HepG2 (cell line): ENCODE data around the gene HOXB6. TPM values are rescaled to one million over a fixed set of nuclear protein-coding genes. Genes with fewer than 3 reads are reported as not detected.

Experiments
- ATAC-seq: fragments of 200-7000 bp; cut with Tn5 transposase; 3 replicates; pipeline ENCODE4 v1.9.1; 2020; ENCODE audit warnings: mild to moderate bottlenecking, moderate library complexity
- BruUV-seq: library from RNA; stranded (reverse); fragments of 400-500 nt; replicated peaks from 2 replicates; lab custom pipeline; 2021; lab: Mats Ljungman, UMichigan
- CTCF ChIA-PET: fragments of 300-600 bp; formaldehyde crosslinking; extraction: SDS; loops from one replicate; lab custom pipeline; 2021; ENCODE audit warnings: low total read pairs, inconsistent platforms, low intra/inter-chr PET ratio; lab: Yijun Ruan, JAX
- POLR2A ChIA-PET: fragments of 350-600 bp; sonication (Branson Sonifier 250); formaldehyde crosslinking; loops from one replicate; lab custom pipeline; 2020; ENCODE audit warnings: antibody characterized with exemption, inconsistent platforms; lab: Yijun Ruan, JAX
- DNase-seq: peaks from one replicate; pipeline ENCODE4 v3.0.0-alpha.2; 2015; ENCODE audit warnings: low spot score
- FAIRE-seq: peaks from 3 replicates; lab custom pipeline; 2011; peaks lifted over from hg19 to GRCh38; lab: Jason Lieb, UNC
- H2AFZ ChIP-seq: one replicate; pipeline ENCODE4 v1.6.1; 2011; ENCODE audit warnings: low read length, inconsistent platforms
- H3K27ac ChIP-seq: fragments of 300-600 bp; 3 replicates; pipeline ENCODE4 v1.8.0; 2011; ENCODE audit warnings: mixed run types, mild to moderate bottlenecking, mixed read lengths, low read length, inconsistent platforms; ENCODE audit not compliant: insufficient read depth; ENCODE audit errors: extremely low read length
- H3K27me3 ChIP-seq, 2 experiments: fragments of 200-600 bp in 1 of 2; 2 replicates in 1 of 2; 3 replicates in 1 of 2; pipeline versions ENCODE4 v1.6.0 to v1.8.0; 2011; ENCODE audit warnings: low read length in 2 of 2, mild to moderate bottlenecking in 2 of 2, moderate library complexity in 2 of 2, inconsistent platforms in 1 of 2; ENCODE audit not compliant: insufficient read depth in 2 of 2, control insufficient read depth in 1 of 2
- H3K36me3 ChIP-seq, 2 experiments: fragments of 200-600 bp in 1 of 2; replicated peaks in 1 of 2; 2 replicates in 1 of 2; 3 replicates in 1 of 2; pipeline versions ENCODE4 v1.5.1 to v1.8.0; 2011; ENCODE audit warnings: low read length in 2 of 2, inconsistent platforms in 1 of 2; ENCODE audit not compliant: insufficient read depth in 2 of 2, control insufficient read depth in 1 of 2
- H3K4me1 ChIP-seq: 2 replicates; pipeline ENCODE4 v1.5.1; 2012; ENCODE audit warnings: low read length, inconsistent platforms; ENCODE audit not compliant: insufficient read depth
- H3K4me2 ChIP-seq: 2 replicates; pipeline ENCODE4 v1.6.0; 2011; ENCODE audit warnings: low read depth, low read length, inconsistent platforms
- H3K4me3 ChIP-seq, 3 experiments: fragments of 200-600 bp in 1 of 3; sonication (generic), shearing (Covaris generic) in 1 of 3; replicated peaks in 1 of 3; 2 replicates each; pipeline ENCODE4 v1.5.1; 2011 to 2016; ENCODE audit warnings: low read length in 3 of 3, inconsistent platforms in 2 of 3, low read depth in 2 of 3, mild to moderate bottlenecking in 2 of 3, control low read depth in 1 of 3, mixed read lengths in 1 of 3; ENCODE audit not compliant: insufficient read depth in 1 of 3
- H3K79me2 ChIP-seq: one replicate; pipeline ENCODE4 v1.6.1; 2011; ENCODE audit warnings: low read length, inconsistent platforms; ENCODE audit not compliant: insufficient read depth
- H3K9ac ChIP-seq: 2 replicates; pipeline ENCODE4 v1.6.0; 2011; ENCODE audit warnings: mild to moderate bottlenecking, low read depth, low read length, inconsistent platforms; ENCODE audit not compliant: insufficient read depth
- H3K9me3 ChIP-seq: 2 replicates; pipeline ENCODE4 v1.5.1; 2012; ENCODE audit warnings: mild to moderate bottlenecking, low read length
- H4K20me1 ChIP-seq: 2 replicates; pipeline ENCODE4 v1.6.0; 2011; ENCODE audit warnings: inconsistent platforms, mild to moderate bottlenecking, low read length, moderate library complexity; ENCODE audit not compliant: insufficient read depth
- AKNA ChIP-seq: sonication (generic); formaldehyde crosslinking; IDR thresholded peaks from 2 replicates; pipeline ENCODE4 v1.4.0; 2020; ENCODE audit warnings: missing genetic modification reagents, borderline replicate concordance
- CCAR2 ChIP-seq: fragments of 200-400 bp; formaldehyde crosslinking; optimal IDR thresholded peaks from 2 replicates; pipeline ENCODE3; 2018; ENCODE audit warnings: low read depth, mild to moderate bottlenecking, low read length, moderate library complexity
- EZH2 ChIP-seq: conservative IDR thresholded peaks from 2 replicates; pipeline ENCODE4 v1.6.1; 2012; ENCODE audit warnings: mild to moderate bottlenecking, low read depth, low read length, moderate library complexity
- HCFC1 ChIP-seq: fragments of 150-350 bp; IDR thresholded peaks from 2 replicates; pipeline ENCODE4 v1.6.1; 2014; ENCODE audit warnings: low read depth, low read length
- HMG20B ChIP-seq: conservative IDR thresholded peaks from 2 replicates; pipeline ENCODE4 v1.6.1; 2016; ENCODE audit warnings: missing genetic modification reagents, missing compliant biosample characterization
- MAZ ChIP-seq, 2 experiments: sonication (generic) in 1 of 2; formaldehyde crosslinking in 1 of 2; IDR thresholded peaks; 2 replicates each; pipeline versions ENCODE4 v1.5.0 to v1.6.1; 2012 to 2020; ENCODE audit warnings: low read depth in 2 of 2, mild to moderate bottlenecking in 2 of 2, borderline replicate concordance in 1 of 2, improper control_type of control experiment in 1 of 2, low read length in 1 of 2, missing genetic modification reagents in 1 of 2, moderate library complexity in 1 of 2
- NCOA2 ChIP-seq: sonication (generic); formaldehyde crosslinking; IDR thresholded peaks from 2 replicates; pipeline ENCODE4 v1.8.0; 2022; ENCODE audit warnings: inconsistent platforms
- PCBP1 ChIP-seq: fragments of 200-400 bp; formaldehyde crosslinking; IDR thresholded peaks from 2 replicates; pipeline ENCODE4 v1.6.1; 2017; ENCODE audit warnings: mild to moderate bottlenecking, low read depth, low read length, borderline replicate concordance
- SIX4 ChIP-seq: sonication (generic); formaldehyde crosslinking; IDR thresholded peaks from 2 replicates; pipeline ENCODE4 v1.4.0; 2020; ENCODE audit warnings: missing genetic modification reagents
- SRF ChIP-seq: IDR thresholded peaks from 2 replicates; pipeline ENCODE4 v1.6.1; 2011; ENCODE audit warnings: mild to moderate bottlenecking, low read depth, low read length, moderate library complexity
- ZBTB26 ChIP-seq: IDR thresholded peaks from 2 replicates; pipeline ENCODE4 v1.6.1; 2016; ENCODE audit warnings: missing compliant biosample characterization, missing genetic modification reagents, borderline replicate concordance
- ZNF460 ChIP-seq: sonication (generic); formaldehyde crosslinking; IDR thresholded peaks from 2 replicates; pipeline ENCODE4 v1.5.1; 2020; ENCODE audit warnings: missing genetic modification reagents, mild to moderate bottlenecking, borderline replicate concordance
- ZNF580 ChIP-seq: IDR thresholded peaks from 2 replicates; pipeline ENCODE4 v1.6.1; 2016; ENCODE audit warnings: low read depth, borderline replicate concordance
- ZNF607 ChIP-seq: sonication (generic); formaldehyde crosslinking; IDR thresholded peaks from 2 replicates; pipeline ENCODE4 v1.5.1; 2020; ENCODE audit warnings: missing genetic modification reagents, mild to moderate bottlenecking, borderline replicate concordance
- ZNF782 ChIP-seq: sonication (generic); formaldehyde crosslinking; IDR thresholded peaks from 2 replicates; pipeline ENCODE4 v1.4.0; 2020; ENCODE audit warnings: missing genetic modification reagents, mild to moderate bottlenecking, borderline replicate concordance
- ZNF839 ChIP-seq: sonication (generic); formaldehyde crosslinking; IDR thresholded peaks from 2 replicates; pipeline ENCODE4 v1.4.0; 2020; ENCODE audit warnings: missing genetic modification reagents, mild to moderate bottlenecking, borderline replicate concordance
- WGBS: methylation state at CpG from one replicate; pipeline ENCODE4 v1.1.6; 2017; ENCODE audit warnings: low lambda C conversion rate; 5-methylcytosine and 5-hydroxymethylcytosine counted together
- in situ Hi-C: cut with HindIII; loops from 2 replicates; pipeline ENCODE4 v1.10.0; 2017; ENCODE audit warnings: low pct_unique_long_range_greater_than_20kb; ENCODE audit not compliant: extremely low pct_ligation_motif_present
- intact Hi-C: fragments of 100-400 bp; cut with micrococcal nuclease; formaldehyde crosslinking; loops from one replicate; pipeline ENCODE4 v1.10.0; 2022; ENCODE audit not compliant: unreplicated experiment
- polyA plus RNA-seq, 8 experiments: library from polyadenylated mRNA; depleted of rRNA in 3 of 8; stranded (reverse) in 7 of 8; unstranded in 1 of 8; fragments of >200 nt; fragmentation: Illumina TruSeq in 4 of 8; extraction: Trizol in 4 of 8; gene quantifications; 2 replicates each; pipeline versions ENCODE4 v1.2.1 to v1.2.3, GENCODE V29; 2011 to 2016; ENCODE audit warnings: low read depth in 4 of 8, missing spikeins in 1 of 8, mixed read lengths in 1 of 8; ENCODE audit not compliant: insufficient read depth in 1 of 8
- total RNA-seq, 5 experiments: library from RNA; depleted of rRNA; stranded (reverse); fragments of >200 nt; fragmentation: Illumina TruSeq; extraction: Trizol; gene quantifications; 2 replicates each; pipeline ENCODE4 v1.2.3, GENCODE V29; 2016; ENCODE audit warnings: low read depth in 1 of 5
- TF ChIP-seq, protein P1 (sequence below): sonication (generic); formaldehyde crosslinking; IDR thresholded peaks from 2 replicates; pipeline ENCODE4 v1.4.0; 2020; ENCODE audit warnings: mild to moderate bottlenecking, missing genetic modification reagents

The HOXB6 gene
- total and polyA plus RNA-seq, 2 of the 13 experiments (the other 11 are each of a cell fraction or from before 2014, with no cell fraction given), result not detected

DNA sequence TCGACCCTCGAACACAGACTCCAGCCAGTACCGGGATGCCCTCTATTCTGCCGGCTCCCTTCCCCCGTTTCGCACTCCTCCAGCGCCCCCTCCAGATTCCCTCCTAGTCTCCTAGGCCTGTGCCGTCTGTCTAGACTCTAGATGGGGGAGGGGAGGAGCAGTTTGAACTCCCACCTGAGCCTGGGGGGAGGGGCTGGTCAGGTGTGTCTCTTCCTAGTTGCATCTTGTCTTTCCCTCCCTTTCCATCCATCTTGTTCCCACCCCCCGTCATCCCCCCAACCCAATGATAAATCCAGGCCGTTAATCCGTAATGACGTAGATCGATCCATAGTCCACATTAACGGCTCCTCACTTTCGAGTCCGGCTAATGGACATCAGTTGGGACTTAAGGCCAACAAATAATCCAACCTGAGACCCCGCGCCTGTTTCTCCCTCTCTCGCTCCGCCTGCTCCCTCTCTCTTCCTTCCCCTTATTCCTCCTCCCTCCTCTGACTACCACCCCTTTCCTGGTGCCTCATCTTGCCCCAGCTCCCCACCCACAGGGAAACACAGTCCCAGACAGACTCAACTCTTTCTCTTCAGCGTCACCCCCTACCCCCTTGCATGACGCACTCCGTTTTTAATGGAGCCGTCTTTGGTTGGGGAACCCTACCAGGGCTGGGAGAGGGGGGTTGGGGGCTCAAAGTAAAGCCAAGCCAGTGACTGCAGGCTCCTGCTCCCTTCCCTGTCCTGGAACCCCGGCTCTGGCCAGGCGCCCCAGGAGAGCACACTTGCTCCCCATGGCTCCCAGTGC lies 7.9 kb downstream of the HOXB6 start:
- ATAC-seq (no peak), DNase-seq (no peak), FAIRE-seq (no peak)
- no TSS peak for BruUV-seq
- no peaks in the 10 kb centered on the region for H3K79me2 ChIP-seq
- no peaks in the 10 kb centered on the region for H3K36me3 ChIP-seq
- ChIA-PET POLR2A (no interaction called here), CTCF (no interaction called here)
- H3K4me1 ChIP-seq, result peaks cover 10% of the 10 kb centered on the region; the same call in 1 of the 2 replicates
- H3K27ac ChIP-seq, result no peak overlapping the region
- no peaks in the 10 kb centered on the region for H4K20me1 ChIP-seq
- intact Hi-C loops (no loop called here), in situ Hi-C loops (loop anchor here (5.0 kb wide), 1 partner anchor 445 kb away; no protein-coding TSS in a partner anchor)
- no peaks in the 10 kb centered on the region for H3K9me3 ChIP-seq
- H3K27me3 ChIP-seq, result peaks cover 52 to 94% of the 10 kb centered on the region in 2 experiments
- H3K4me3 ChIP-seq, result no peak overlapping the region
- 33% methylated on average over 18 of the region's 26 CpGs for WGBS
- H2AFZ ChIP-seq, result no peak overlapping the region
- H3K4me2 ChIP-seq, result no peak overlapping the region
- no peak overlapping the region for H3K9ac ChIP-seq
- TF ChIP-seq HMG20B (no peak), ZNF839 (CRISPR knock-in tag) (no peak), ZNF580 (CRISPR knock-in tag) (no peak), ZBTB26 (CRISPR knock-in tag) (no peak), ZNF782 (no peak), SRF (no peak), AKNA (no peak), PCBP1 (no peak), HCFC1 (no peak), ZNF607 (CRISPR knock-in tag) (no peak), CCAR2 (no peak), SIX4 (CRISPR knock-in tag) (no peak), ZNF460 (CRISPR knock-in tag) (no peak), NCOA2 (CRISPR knock-in tag) (no peak), MAZ (IDR thresholded peaks at IDR 0.05; ENCODE audit: borderline replicate concordance, low read depth, low read length) (no peak), MAZ (CRISPR knock-in tag; IDR thresholded peaks at IDR 0.05; ENCODE audit: low read depth) (no peak), EZH2 (no peak; the same call in 1 of the 2 replicates)
- TF ChIP-seq, protein P1, sequence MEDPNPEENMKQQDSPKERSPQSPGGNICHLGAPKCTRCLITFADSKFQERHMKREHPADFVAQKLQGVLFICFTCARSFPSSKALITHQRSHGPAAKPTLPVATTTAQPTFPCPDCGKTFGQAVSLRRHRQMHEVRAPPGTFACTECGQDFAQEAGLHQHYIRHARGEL (CRISPR knock-in tag), result no peak
